Activated T-helper 1 cell treated with anti-CD3 and anti-CD28 coated beads, Interleukin-2, amount 50 U/mL, for 16 hours (primary cell): ENCODE data around the gene OR11H7.
"Not testable (repeated sequence)": the region's sequence is repeated elsewhere in the genome, so short reads cannot be mapped to it uniquely, and the experiment has no call there.

ENCODE experiments used
- DNase-seq, 2 donors: peaks; one replicate each; pipeline ENCODE4 v3.0.0-alpha.2; 2020; ENCODE audit warnings: low read depth in 1 of 2, low spot score in 1 of 2

Gene OR11H7

DNA sequence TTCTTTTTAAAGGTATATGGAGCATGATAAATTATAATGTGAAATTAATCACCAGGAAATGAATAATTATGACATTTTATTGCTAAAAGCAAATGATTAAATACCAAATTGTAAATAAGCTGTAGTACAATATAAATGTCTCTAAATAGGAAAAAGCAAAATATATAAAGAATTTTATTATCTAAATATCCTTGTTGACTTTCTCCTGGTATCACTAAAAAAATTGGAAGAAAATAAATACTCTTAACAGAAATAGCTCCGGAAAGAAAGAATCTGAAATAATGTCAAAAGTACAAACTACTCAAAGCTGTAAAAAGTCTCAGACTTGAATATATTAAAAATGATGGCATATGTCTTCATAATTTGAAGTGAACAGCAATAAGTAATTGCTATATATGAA lies at the start of gene OR11H7:
Gene OR11H7, plus strand, starts transcription at position 301 of the 400 bp plus-strand sequence.
- no peak for DNase-seq

DNA sequence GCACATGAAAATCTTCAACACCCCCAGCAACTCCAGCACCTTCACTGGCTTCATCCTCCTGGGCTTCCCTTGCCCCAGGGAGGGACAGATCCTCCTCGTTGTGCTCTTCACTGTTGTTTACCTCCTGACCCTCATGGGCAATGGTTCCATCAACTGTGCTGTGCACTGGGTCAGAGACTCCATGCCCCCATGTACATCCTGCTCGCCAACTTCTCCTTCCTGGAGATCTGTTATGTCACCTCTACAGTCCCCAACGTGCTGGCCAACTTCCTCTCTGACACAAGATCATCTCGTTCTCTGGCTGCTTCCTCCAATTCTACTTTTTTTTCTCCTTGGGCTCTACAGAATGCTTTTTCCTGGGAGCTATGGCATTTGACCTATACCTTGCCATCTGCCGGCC lies 49.6 kb upstream of the OR11H7 start:
- no peak for DNase-seq

DNA sequence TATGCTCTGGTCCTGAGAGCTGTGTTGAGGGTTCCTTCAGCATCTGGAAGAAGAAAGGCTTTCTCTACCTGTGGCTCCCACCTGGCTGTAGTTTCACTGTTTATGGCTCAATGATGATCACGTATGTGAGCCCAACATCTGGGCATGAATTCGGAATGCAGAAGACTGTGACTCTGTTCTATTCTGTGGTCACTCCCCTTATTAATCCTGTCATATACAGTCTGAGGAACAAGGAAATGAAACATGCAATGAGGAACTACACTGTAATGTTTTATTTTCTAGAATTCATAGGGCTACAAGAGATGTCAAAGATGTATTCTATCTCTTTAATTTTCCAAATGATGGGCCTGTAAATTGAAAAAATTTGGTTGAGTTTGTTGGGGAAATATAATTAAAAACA lies 48.9 kb upstream of the OR11H7 start:
- DNase-seq, result no peak

DNA sequence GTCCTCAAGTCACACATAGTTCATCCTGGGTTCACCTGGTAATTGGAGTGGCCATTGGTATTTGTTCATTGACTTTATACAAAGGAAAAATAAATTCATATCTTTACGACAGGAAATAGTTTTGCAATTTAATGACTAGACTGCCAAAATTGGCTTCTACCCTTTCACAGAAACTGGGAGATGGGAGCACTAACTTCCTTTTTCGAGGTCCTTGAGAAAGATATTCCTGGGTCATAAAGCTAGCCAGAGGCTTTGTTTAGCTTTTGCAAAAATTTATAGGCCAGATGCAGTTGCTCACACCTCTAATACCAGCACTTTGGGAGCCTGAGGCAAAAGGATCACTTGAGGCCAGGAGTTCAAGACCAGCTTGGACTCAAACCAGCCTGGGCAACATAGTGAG lies 48.3 kb upstream of the OR11H7 start:
- DNase-seq, result no peak

DNA sequence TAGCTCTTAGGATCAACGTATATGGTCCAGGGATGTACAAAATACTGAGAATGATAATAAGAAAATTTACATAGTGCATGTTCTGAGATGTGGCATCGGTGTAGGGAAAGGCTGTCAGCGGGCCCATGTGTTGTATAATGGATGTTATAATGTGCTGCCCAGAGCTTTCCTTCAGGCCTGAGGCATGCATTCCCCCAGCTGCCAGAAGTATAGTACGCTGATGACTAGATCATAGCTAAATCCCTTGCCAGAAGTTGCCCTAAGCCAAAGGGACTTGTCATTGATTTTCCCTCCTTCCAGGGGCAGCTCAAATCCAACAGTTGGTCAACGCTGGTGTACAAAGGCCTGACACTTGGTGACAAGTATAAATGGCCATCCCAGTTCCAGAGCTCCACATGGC lies 44.6 kb upstream of the OR11H7 start:
- no peak for DNase-seq

DNA sequence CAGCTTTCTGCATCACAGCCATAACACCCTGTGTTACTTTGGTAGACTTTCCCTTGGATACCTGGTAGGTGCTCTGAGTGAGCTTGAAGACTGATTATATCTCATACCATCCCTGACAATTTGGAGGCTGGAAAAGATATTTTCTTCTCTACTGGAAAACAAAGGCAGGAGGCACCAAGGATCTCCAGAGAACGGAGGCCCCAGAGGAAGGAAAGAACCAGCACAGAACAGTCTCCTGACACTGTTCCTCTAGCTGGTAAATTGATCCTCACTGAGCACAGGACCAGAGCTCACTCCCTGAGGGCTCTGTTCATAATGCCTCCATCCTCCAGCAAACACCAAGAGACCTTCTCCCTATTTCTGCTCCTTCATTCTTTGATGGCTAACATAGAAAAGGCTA lies 38.2 kb upstream of the OR11H7 start, which contains the start of gene OR11G2:
Gene OR11G2, plus strand, starts transcription at position 301 of the 400 bp plus-strand sequence. CDS start 6,542 bp downstream, outside the sequence.
- no peak for DNase-seq

DNA sequence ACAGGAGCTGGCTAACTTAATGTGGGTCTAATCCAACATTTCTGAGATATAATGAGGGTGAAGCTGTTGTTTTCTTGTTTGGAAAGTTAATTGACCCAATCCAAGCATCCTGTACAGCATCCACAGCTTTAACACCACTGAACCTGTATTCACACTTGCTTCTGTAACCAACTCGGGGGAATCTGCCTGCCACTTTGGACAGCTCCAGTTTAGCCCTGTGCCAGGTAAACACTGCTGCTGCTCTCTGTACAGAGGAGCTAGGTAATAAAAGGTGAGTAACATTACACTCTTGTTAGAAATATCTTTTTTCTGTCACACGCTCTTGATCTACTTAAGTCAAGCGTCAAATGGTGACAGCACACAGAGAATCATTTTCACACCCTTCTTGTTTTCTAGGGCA lies 37.4 kb upstream of the OR11H7 start:
- no peak for DNase-seq

DNA sequence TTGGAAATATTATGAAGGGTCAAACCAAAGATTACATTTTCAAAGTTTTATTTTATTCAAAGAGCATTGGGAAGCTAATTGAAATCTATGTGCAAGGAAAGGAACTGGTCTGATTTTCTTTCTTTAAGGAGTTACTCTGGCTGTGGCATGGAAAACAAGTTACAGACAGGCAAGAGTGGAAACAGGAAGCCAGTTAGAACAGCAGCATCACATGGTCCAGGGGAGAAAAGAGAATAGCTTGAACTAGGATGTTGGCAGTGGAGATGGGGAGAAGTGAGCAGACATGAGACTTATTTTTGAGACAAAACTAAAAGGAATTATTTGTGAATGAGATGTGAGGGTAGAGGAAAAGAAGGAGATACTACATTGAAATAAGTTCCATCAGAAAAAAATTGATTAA lies 34.7 kb upstream of the OR11H7 start:
- DNase-seq, result no peak

DNA sequence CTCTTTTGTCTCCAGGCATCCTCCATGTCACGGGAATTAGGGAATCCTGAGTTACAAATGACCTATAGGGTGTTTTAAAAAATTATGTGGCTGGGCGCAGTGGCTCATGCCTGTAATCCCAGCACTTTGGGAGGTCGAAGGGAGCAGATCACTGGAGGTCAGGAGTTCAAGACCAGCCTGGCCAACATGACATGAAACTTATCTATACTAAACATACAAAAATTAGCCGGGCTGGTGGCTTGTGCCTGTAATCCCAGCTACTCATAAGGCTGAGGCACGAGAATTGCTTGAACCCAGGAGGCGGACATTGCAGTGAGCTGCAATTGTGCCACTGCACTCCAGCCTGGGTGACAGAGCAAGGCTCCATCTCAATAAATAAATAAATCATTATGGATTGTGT lies 33.6 kb upstream of the OR11H7 start:
- DNase-seq, result not testable (repeated sequence)

DNA sequence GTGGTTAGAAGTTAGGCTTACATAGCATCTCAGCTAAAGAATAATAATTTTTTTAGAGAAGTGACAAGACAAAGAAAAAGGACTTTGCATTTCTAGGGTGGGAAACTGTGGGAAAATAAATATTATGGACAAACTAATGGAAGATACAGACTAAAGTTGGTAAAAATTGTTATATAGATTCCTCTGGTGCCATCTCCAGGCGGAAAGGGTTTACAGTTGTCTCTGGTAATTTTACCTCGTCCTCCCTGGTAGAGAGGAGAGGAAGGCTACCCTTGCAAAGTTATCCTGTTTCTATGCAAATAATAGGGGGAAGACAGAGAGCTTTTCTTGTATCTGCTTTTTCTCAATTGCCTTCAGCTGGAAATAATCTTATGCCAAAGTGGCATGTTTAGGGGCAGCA lies 32.9 kb upstream of the OR11H7 start:
- DNase-seq, result no peak

DNA sequence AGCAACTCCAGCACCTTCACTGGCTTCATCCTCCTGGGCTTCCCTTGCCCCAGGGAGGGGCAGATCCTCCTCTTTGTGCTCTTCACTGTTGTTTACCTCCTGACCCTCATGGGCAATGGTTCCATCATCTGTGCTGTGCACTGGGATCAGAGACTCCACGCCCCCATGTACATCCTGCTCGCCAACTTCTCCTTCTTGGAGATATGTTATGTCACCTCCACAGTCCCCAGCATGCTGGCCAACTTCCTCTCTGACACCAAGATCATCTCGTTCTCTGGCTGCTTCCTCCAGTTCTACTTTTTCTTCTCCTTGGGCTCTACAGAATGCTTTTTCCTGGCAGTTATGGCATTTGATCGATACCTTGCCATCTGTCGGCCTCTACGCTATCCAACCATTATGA lies 31.3 kb upstream of the OR11H7 start:
- DNase-seq, result no peak

DNA sequence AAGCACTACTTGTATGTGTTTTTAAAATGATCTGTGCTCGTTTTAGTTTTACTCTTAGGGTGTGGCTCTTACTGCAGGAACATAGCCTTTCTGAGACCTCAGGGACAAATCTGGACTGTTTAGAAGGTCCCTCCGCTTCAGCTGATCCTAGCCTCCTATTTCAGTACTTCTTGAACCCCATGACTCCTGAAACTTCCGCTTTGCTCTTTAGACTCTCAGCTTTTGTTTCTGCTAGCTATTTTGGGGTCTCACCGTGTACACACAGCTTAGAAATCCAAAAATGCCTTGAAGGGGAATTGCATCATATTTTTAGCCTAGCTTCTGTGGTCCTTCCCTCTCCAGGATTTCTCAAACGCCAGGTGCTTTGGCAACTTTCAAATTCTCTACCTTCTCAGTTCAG lies 29.8 kb upstream of the OR11H7 start:
- no peak for DNase-seq

DNA sequence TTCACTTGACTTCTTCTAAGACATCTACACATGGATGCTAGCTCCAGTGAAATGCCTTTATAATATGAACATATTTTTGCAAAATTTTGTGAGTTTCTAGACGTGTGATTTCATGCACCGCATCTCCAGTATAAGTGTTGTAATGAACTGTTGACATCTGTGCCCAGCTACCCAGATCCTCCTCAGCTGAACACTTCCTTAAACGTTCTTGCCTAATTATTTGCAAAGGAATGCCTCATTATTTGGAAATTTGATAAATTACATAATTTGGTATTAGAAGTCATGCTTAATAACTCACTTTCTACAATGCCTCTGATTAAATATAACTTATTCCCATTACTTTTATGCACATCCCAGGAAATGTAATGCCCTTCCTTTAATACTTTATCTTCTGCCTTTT lies 24.1 kb upstream of the OR11H7 start:
- no peak for DNase-seq

DNA sequence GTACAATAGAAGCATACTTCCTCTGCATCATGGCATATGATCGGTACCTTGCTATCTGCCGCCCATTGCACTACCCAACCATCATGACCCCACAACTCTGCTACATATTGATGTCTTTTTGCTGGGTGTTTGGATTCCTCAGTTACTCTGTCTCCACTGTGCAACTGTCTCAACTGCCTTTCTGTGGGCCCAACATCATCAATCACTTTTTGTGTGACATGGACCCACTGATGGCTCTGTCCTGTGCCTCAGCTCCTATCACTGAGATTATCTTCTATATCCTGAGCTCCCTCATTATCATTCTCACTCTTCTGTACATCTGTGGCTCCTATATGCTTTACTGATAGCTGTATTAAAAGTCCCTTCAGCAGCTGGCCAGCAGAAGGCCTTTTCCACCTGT lies 19.2 kb upstream of the OR11H7 start:
- no peak for DNase-seq

DNA sequence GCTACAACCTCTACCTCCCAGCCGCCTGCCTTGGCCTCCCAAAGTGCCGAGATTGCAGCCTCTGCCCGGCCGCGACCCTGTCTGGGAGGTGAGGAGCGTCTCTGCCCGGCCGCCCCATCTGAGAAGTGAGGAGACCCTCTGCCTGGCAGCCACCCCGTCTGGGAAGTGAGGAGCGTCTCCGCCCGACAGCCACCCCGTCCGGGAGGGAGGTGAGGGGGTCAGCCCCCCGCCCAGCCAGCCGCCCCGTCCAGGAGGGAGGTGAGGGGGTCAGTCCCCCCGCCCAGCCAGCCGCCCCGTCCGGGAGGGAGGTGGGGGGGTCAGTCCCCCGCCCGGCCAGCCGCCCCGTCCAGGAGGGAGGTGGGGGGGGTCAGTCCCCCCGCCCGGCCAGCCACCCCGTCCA lies 16.4 kb upstream of the OR11H7 start:
- DNase-seq, result not testable (repeated sequence)

DNA sequence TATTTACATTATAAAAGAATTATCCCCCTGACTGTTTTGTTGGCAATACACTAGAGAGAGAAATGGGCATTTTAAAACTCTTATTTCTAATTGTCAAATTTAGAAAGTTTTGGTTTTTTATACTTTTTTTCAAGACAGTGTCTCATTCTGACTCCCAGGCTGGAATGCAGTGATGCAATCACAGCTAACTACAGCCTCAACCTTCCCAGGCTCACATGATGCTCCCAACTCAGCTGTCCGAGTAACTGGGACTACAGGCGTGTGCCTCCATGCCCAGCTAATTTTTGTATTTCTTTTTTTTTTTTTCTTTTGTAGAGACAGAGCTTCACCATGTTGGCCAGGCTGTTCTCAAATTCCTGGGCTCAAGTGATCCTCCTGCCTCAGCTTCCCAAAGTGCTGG lies 13.6 kb upstream of the OR11H7 start:
- no peak for DNase-seq

DNA sequence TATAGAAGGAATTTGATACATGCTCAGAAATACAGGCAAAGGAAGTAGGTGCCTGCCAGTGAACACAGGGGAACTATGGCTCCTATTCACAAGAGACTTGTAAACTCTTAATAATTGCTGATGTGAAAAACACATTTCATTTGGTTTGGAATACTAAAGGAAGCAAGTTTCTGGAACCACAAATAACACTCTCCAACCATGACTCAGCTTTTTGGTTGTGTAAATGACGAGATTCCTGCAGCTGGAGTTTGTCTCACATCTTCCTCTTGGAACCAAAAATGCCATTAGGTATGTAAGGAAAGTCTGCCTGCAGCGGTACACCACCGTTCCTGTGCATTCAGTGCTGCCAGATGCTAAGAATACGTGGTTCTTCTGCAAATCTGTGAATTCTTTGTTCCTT lies 9.7 kb upstream of the OR11H7 start:
- no peak for DNase-seq

DNA sequence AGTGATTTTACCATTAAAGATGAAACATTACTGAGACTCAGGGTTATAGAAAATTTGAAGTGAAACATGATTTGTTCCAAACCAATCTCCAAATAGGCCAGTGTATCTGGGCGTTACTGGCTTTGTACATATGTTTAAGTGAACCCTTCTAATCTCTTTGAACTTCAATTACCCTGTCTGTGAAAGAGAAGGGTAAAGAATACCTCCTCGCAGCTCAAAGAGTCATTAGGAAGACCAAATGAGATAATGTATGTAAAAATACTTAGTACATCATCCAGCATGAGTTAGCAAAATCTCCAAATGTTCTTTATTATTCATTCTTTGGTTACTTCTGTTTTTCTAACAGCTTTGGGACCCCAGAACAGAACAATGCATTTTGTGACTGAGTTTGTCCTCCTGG lies 5.4 kb upstream of the OR11H7 start, which contains the start of gene OR11H6:
Gene OR11H6, plus strand, starts transcription at position 301 of the 400 bp plus-strand sequence. Its CDS starts 0 bp downstream, at position 301.
- no peak for DNase-seq

DNA sequence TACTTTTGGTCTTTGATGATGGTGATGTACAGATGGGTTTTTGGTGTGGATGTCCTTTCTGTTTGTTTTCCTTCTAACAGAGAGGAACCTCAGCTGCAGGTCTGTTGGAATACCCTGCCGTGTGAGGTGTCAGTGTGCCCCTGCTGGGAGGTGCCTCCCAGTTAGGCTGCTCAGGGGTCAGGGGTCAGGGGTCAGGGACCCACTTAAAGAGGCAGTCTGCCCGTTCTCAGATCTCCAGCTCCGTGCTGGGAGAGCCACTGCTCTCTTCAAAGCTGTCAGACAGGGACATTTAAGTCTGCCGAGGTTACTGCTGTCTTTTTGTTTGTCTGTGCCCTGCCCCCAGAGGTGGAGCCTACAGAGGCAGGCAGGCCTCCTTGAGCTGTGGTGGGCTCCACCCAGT lies 6.6 kb downstream of the OR11H7 start:
- not testable (repeated sequence) for DNase-seq

DNA sequence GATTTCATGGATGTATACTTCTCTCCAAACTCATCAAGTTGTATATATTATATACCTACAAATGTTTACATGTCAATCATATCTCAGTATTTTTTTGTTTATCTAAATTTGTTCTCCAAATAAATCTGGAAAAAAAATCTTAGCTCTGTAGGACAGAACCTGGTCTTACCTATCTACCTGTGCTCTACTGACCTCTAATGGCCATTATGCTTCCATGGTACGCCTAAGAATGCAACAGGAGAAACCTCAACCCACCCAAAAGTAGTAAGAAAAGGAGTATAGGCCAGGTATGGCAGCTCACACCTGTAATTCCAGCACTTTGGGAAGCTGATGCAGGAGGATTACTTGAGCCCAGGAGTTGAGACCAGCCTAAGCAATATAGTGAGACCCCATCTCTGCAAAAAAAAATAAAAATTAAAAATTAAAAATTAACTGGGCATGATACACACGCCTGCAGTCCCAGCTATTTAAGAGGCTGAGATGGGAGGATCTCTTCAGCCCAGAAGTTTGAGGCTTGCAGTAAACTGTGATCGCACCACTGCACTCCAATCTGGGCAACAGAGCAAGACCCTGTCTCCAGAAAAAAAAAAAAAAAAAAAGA lies 19.0 kb downstream of the OR11H7 start:
- no peak for DNase-seq

DNA sequence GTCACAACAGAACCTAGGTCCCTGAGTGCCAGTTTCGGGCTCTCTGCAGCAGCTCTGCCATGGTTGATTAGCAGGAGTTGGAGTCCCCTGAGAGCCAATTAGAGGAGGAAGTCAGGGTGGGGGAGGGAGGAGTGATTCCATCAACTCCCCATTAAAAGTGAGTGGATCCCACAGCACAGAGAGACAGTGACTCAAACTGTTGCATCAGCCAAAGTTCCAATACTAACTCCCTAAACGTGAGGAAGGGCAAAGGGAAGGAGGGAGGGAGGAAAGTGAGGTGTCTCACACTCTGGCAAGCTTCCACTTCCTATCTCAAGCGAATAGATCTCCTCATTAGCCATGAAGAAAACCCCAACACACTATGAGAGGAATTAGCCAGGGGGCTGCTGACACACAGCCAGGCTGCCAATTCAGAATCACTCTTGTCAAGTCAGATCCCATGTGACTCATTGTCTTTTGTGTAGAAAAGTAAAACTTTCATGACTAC lies 33.9 kb downstream of the OR11H7 start:
- DNase-seq, result no peak

DNA sequence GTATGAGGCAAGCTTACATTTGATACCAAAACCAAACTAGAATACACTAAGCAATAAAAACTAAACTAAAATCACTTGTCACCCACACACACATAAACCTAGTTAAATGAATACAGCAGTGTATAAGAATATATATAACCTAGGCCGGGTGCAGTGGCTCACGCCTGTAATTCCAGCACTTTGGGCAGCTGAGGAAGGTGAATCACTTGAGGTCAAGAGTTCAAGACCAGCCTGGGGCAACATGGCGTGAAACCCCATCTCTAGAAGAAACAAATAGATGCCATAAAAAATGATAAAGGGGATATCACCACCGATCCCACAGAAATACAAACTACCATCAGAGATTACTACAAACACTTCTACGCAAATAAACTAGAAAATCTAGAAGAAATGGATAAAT lies 35.6 kb downstream of the OR11H7 start:
- not testable (repeated sequence) for DNase-seq

DNA sequence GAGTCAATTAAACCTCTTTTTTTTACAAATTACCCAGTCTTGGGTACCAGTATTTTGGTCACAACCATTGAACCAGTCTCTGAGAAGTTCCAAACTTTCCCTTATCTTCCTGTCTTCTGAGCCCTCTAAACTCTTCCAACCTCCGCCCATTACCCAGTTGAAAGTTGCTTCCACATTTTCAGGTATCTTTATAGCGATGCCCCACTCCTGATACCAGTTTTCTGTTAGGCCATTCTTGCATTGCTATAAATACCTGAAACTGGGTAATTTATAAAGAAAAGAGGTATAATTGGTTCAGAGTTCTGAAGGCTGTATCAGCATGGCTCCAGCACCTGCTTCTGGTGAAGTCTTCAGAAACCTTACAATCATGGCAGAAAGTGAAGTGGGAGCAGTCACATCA lies 45.3 kb downstream of the OR11H7 start:
- no peak for DNase-seq
